Breast epithelium (tissue), 3 donors: Measurements from ENCODE around the gene GHR.

ENCODE experiments used
- POLR2A ChIP-seq: fragments of 450-650 bp; IDR thresholded peaks from one replicate; pipeline ENCODE4 v1.6.1; 2016; ENCODE audit warnings: antibody characterized with exemption, mild to moderate bottlenecking, moderate library complexity
- POLR2AphosphoS5 ChIP-seq, 3 donors: sonication (generic); formaldehyde crosslinking; IDR thresholded peaks; one replicate each; pipeline ENCODE4 v1.6.1; 2017; ENCODE audit warnings: antibody characterized with exemption in 3 of 3
- TF ChIP-seq, protein P1 (sequence below), 3 donors: fragments of 450-650 bp; IDR thresholded peaks; one replicate each; pipeline ENCODE4 v1.5.1; 2016 to 2017; ENCODE audit warnings: antibody characterized with exemption in 3 of 3, mild to moderate bottlenecking in 3 of 3, moderate library complexity in 3 of 3

- TF ChIP-seq, protein P1, sequence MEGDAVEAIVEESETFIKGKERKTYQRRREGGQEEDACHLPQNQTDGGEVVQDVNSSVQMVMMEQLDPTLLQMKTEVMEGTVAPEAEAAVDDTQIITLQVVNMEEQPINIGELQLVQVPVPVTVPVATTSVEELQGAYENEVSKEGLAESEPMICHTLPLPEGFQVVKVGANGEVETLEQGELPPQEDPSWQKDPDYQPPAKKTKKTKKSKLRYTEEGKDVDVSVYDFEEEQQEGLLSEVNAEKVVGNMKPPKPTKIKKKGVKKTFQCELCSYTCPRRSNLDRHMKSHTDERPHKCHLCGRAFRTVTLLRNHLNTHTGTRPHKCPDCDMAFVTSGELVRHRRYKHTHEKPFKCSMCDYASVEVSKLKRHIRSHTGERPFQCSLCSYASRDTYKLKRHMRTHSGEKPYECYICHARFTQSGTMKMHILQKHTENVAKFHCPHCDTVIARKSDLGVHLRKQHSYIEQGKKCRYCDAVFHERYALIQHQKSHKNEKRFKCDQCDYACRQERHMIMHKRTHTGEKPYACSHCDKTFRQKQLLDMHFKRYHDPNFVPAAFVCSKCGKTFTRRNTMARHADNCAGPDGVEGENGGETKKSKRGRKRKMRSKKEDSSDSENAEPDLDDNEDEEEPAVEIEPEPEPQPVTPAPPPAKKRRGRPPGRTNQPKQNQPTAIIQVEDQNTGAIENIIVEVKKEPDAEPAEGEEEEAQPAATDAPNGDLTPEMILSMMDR (IDR thresholded peaks at IDR 0.05): no peak
- TF ChIP-seq POLR2A (no peak), POLR2AphosphoS5 (IDR thresholded peaks at IDR 0.05) (peak in 1 of 3 donors; percentile 9)
Measured at GRCh38 chr5:42518595-42519221, 95.5 kb downstream of the GHR start.
